Ovary (tissue), 3 donors: Measurements from ENCODE around the gene SART1.

Experiments
- CTCF ChIP-seq, 3 donors: fragments of 450-650 bp in 2 of 3; fragments of 200-600 bp in 1 of 3; IDR thresholded peaks; one replicate each; pipeline versions ENCODE4 v1.5.1 to v1.8.0; 2016 to 2022; ENCODE audit warnings: antibody characterized with exemption in 3 of 3, mild to moderate bottlenecking in 1 of 3
- EP300 ChIP-seq: sonication (generic); formaldehyde crosslinking; IDR thresholded peaks from one replicate; pipeline ENCODE4 v1.6.1; 2017; ENCODE audit warnings: antibody characterized with exemption
- POLR2A ChIP-seq: fragments of 450-650 bp; IDR thresholded peaks from one replicate; pipeline ENCODE4 v1.6.1; 2017; ENCODE audit warnings: antibody characterized with exemption, mild to moderate bottlenecking, moderate library complexity
- donor health status: DM: no; HTN: no; CAD: no.

- TF ChIP-seq CTCF (IDR thresholded peaks at IDR 0.05) (no peak), POLR2A (no peak), EP300 (no peak)
These were observed 4.6 kb downstream of the SART1 start for GRCh38 chr11:65965986-65966762.
